Uterus (tissue), 2 donors: Measurements from ENCODE around the gene TSSK2.

Experiments used
- POLR2A ChIP-seq, 2 donors: fragments of 450-650 bp; IDR thresholded peaks; one replicate each; pipeline ENCODE4 v1.6.1; 2016; ENCODE audit warnings: antibody characterized with exemption in 2 of 2, mild to moderate bottlenecking in 1 of 2, moderate library complexity in 1 of 2
- TF ChIP-seq, protein P1 (sequence below), 4 experiments: fragments of 200-600 bp in 2 of 4; fragments of 450-650 bp in 2 of 4; sonication (generic) in 2 of 4; IDR thresholded peaks; one replicate each; pipeline ENCODE4 v1.5.1; 2016 to 2019; ENCODE audit warnings: antibody characterized with exemption in 4 of 4, mild to moderate bottlenecking in 2 of 4, moderate library complexity in 1 of 4

DNA sequence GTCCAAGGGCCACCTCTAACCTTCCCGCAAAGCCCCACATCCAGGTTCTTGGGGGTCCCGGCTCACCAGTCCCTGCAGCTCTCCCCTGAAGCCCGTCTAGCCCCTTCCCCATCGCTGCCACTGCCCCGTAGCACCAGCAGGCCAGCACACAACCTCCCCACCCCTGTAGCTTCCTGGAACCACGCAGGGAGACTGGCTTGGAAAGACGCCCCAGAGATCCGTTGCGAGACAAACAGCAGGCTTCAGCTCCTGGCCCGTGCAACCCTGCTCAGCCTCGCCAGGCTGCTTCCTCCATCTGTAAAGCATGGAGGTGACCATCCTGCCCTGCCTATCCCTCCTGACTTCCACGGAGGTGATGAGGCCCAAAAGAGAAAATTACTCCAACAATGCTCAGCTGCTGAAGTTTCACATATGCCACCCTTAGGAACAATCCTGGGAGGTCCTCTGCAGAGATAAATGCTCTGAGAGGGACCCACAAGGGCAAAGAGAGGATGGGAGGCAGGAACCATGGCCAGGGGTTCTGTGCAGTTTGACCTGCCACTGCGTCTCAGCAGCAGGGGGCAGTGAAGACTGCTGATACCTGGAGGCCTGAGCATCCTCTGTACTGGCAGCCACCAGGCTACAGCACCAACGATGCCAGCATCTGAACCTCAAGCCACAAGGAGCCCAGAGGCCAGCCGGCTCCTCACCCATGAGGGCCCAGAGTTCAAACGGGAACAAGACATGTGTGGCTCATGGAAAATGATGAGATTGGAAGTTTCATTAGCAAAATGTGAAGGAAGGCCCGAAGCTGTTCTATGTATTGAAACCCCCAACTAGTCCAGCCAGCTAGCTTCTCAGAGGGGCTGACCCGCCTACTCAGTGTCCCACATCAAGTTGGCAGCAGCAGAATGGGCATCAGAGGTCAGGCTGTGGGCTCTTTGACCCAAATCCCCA is 25.0 kb upstream of the TSSK2 start:
- TF ChIP-seq, protein P1, sequence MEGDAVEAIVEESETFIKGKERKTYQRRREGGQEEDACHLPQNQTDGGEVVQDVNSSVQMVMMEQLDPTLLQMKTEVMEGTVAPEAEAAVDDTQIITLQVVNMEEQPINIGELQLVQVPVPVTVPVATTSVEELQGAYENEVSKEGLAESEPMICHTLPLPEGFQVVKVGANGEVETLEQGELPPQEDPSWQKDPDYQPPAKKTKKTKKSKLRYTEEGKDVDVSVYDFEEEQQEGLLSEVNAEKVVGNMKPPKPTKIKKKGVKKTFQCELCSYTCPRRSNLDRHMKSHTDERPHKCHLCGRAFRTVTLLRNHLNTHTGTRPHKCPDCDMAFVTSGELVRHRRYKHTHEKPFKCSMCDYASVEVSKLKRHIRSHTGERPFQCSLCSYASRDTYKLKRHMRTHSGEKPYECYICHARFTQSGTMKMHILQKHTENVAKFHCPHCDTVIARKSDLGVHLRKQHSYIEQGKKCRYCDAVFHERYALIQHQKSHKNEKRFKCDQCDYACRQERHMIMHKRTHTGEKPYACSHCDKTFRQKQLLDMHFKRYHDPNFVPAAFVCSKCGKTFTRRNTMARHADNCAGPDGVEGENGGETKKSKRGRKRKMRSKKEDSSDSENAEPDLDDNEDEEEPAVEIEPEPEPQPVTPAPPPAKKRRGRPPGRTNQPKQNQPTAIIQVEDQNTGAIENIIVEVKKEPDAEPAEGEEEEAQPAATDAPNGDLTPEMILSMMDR (IDR thresholded peaks at IDR 0.05), result no peak
- TF ChIP-seq POLR2A (IDR thresholded peaks at IDR 0.05), result no peak
